Uterus (tissue), 4 donors: ENCODE measurements around the gene SH3RF3. TPM values are rescaled to one million over a fixed set of nuclear protein-coding genes. Genes with fewer than 3 reads are reported as not detected.
"Not testable (repeated sequence)": the region's sequence is repeated elsewhere in the genome, so short reads cannot be mapped to it uniquely, and the experiment has no call there.

Experiments
- DNase-seq, 2 donors: peaks; one replicate each; pipeline ENCODE4 v3.0.0-alpha.2; 2019 to 2020
- H3K27ac ChIP-seq, 2 donors: fragments of 200-600 bp; sonication (generic); 1 replicate in 1 of 2; 2 replicates in 1 of 2; pipeline ENCODE4 v1.5.1; 2016 to 2018
- H3K27me3 ChIP-seq, 2 donors: fragments of 200-600 bp; sonication (generic); one replicate each; pipeline ENCODE4 v1.5.1; 2018 to 2019; ENCODE audit warnings: control low read depth in 1 of 2
- H3K36me3 ChIP-seq, 2 donors: fragments of 200-600 bp; sonication (generic); one replicate each; pipeline ENCODE4 v1.5.1; 2019; ENCODE audit warnings: control low read depth in 1 of 2
- H3K4me1 ChIP-seq, 2 donors: fragments of 200-600 bp; sonication (generic); one replicate each; pipeline ENCODE4 v1.5.1; 2018 to 2019; ENCODE audit warnings: control low read depth in 1 of 2
- H3K4me3 ChIP-seq, 2 donors: fragments of 200-600 bp; sonication (generic); 1 replicate in 1 of 2; 2 replicates in 1 of 2; pipeline ENCODE4 v1.5.1; 2018 to 2019; ENCODE audit warnings: mild to moderate bottlenecking in 1 of 2
- H3K9me3 ChIP-seq, 2 donors: fragments of 200-600 bp; sonication (generic); one replicate each; pipeline ENCODE4 v1.5.1; 2019; ENCODE audit warnings: control low read depth in 1 of 2
- POLR2A ChIP-seq, 2 donors: fragments of 450-650 bp; IDR thresholded peaks; one replicate each; pipeline ENCODE4 v1.6.1; 2016; ENCODE audit warnings: antibody characterized with exemption in 2 of 2, mild to moderate bottlenecking in 1 of 2, moderate library complexity in 1 of 2
- intact Hi-C: fragments of 100-400 bp; cut with DNase I; formaldehyde crosslinking; loops from one replicate; pipeline ENCODE4 v1.15.1; 2023; ENCODE audit warnings: low total_unique reads
- total RNA-seq, 4 donors: library from RNA; depleted of rRNA in 3 of 4; stranded (reverse); fragments of >200 nt in 3 of 4; gene quantifications; one replicate each; pipeline versions ENCODE4 v1.1.0 to v1.2.4, GENCODE V29; 2014 to 2023
- TF ChIP-seq, protein P1 (sequence below), 4 experiments: fragments of 200-600 bp in 2 of 4; fragments of 450-650 bp in 2 of 4; sonication (generic) in 2 of 4; IDR thresholded peaks; one replicate each; pipeline ENCODE4 v1.5.1; 2016 to 2019; ENCODE audit warnings: antibody characterized with exemption in 4 of 4, mild to moderate bottlenecking in 2 of 4, moderate library complexity in 1 of 4
- donor health status: DM: yes; HTN: yes; CAD: no.

SH3RF3 gene
- total RNA-seq, 4 donors from 2014 or later = 5.1 to 10.2 (median 8.7) TPM; not detected in 1

DNA sequence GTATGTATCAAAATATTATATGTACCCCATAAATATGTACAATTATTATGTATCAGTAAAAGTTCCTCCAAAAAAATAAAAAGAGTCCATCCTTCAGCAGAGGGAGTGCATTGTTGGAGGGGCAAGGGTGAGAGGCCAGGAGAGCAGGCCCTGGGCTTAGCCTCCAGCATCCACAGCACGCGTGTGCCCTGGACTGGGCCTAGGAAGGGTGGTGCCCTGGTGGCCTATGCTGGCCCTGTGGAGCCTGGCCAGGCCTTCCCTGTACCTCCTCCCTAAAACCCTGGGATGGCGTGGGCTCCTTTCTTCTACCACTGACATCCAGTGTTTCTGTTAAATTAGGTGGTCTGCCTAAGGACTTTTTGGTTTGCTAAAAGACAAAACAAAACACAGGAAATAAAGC lies 93.4 kb downstream of the SH3RF3 start:
- no peaks in the 10 kb centered on the region for H3K36me3 ChIP-seq
- intact Hi-C loops = no loop called here
- H3K4me1 ChIP-seq = no peaks in the 10 kb centered on the region
- H3K9me3 ChIP-seq = no peaks in the 10 kb centered on the region
- no peak for DNase-seq
- no peak overlapping the region for H3K4me3 ChIP-seq
- no peak for TF ChIP-seq POLR2A (IDR thresholded peaks at IDR 0.05)
- TF ChIP-seq, protein P1, sequence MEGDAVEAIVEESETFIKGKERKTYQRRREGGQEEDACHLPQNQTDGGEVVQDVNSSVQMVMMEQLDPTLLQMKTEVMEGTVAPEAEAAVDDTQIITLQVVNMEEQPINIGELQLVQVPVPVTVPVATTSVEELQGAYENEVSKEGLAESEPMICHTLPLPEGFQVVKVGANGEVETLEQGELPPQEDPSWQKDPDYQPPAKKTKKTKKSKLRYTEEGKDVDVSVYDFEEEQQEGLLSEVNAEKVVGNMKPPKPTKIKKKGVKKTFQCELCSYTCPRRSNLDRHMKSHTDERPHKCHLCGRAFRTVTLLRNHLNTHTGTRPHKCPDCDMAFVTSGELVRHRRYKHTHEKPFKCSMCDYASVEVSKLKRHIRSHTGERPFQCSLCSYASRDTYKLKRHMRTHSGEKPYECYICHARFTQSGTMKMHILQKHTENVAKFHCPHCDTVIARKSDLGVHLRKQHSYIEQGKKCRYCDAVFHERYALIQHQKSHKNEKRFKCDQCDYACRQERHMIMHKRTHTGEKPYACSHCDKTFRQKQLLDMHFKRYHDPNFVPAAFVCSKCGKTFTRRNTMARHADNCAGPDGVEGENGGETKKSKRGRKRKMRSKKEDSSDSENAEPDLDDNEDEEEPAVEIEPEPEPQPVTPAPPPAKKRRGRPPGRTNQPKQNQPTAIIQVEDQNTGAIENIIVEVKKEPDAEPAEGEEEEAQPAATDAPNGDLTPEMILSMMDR (IDR thresholded peaks at IDR 0.05) = no peak
- no peaks in the 10 kb centered on the region for H3K27me3 ChIP-seq
- no peak overlapping the region for H3K27ac ChIP-seq

DNA sequence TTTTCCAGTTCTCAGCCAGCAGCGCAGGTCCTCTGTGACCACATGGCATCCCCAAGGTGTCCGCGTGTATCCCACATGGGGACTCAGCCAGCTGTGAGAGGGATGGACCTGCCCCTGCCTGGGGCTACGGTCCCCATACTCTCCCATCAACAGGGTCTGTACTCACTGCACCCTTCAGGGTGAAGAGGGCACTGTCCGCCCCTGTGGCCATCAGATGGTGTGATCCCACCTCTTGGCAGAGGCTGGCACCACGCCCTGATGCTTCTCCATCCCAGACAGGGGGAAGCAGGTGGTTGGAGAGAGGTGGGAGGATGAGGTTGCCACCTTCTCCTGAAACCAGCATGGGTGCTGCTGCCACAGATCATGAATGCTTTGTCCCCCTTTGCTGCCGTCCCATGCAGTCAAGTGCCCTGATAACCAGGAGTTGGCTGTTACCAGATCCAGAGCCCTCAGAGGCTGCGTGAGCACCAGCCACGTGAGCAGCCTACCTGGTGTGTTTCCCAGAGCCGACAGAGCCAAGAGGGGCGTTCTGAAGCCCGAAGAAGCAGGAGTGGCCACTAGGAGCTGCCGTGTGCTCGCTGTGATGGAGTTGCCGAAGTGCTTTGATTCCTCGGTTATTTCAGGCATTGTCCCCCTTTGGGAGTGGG lies 93.9 kb downstream of the SH3RF3 start:
- TF ChIP-seq, protein P1 (IDR thresholded peaks at IDR 0.05) = no peak
- TF ChIP-seq POLR2A (IDR thresholded peaks at IDR 0.05) = no peak
- no peaks in the 10 kb centered on the region for H3K9me3 ChIP-seq
- H3K27me3 ChIP-seq = no peaks in the 10 kb centered on the region
- H3K36me3 ChIP-seq = no peaks in the 10 kb centered on the region
- no peak for DNase-seq
- H3K4me3 ChIP-seq = no peak overlapping the region
- H3K4me1 ChIP-seq = no peaks in the 10 kb centered on the region
- H3K27ac ChIP-seq = no peak overlapping the region
- intact Hi-C loops = no loop called here

DNA sequence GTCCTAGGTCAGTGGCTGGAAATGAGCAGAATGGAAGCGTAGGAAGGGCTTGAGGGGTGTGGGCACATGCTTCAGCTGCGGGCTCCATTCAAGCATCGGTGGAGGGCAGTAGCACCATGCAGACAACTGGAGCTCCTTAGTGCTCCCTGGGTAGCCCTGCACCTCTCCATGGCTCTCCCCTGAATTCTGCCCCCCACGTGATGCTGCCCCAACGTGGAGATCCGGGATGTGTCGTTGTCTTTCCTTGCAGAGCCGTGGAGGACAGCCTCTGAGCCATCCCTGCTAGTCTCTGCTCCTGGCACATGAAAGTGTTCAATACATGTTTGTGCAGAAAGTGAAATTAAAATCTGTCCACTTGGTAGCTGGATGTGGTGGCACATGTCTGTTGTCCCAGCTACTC lies 94.5 kb downstream of the SH3RF3 start:
- Histone ChIP-seq H3K9me3 (no peaks in the 10 kb centered on the region), H3K27me3 (no peaks in the 10 kb centered on the region), H3K36me3 (no peaks in the 10 kb centered on the region), H3K4me3 (no peak overlapping the region), H3K4me1 (no peaks in the 10 kb centered on the region), H3K27ac (no peak overlapping the region)
- intact Hi-C loops = no loop called here
- TF ChIP-seq, protein P1 (IDR thresholded peaks at IDR 0.05) = no peak
- no peak for TF ChIP-seq POLR2A (IDR thresholded peaks at IDR 0.05)
- no peak for DNase-seq

DNA sequence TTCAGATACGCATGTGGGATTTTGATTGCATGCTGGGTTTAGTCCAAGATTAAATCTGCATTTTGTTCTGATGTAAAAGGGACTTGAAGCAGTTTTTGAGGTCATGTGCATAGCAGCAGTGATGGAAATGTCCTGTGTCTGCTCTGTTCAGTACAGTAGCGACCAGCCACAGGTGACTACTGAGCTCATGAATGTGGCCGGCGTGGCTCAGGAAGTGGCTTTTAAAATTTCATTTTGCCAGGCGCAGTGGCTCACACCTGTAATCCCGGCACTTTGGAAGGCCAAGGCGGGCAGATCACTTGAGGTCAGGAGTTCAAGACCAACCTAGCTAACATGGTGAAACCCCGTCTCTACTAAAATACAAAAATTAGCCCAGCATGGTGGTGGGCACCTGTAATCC lies 95.3 kb downstream of the SH3RF3 start:
- H3K4me3 ChIP-seq, DNase-seq, H3K27me3 ChIP-seq, H3K27ac ChIP-seq, H3K36me3 ChIP-seq, H3K9me3 ChIP-seq, H3K4me1 ChIP-seq, intact Hi-C loops: not testable (repeated sequence)

DNA sequence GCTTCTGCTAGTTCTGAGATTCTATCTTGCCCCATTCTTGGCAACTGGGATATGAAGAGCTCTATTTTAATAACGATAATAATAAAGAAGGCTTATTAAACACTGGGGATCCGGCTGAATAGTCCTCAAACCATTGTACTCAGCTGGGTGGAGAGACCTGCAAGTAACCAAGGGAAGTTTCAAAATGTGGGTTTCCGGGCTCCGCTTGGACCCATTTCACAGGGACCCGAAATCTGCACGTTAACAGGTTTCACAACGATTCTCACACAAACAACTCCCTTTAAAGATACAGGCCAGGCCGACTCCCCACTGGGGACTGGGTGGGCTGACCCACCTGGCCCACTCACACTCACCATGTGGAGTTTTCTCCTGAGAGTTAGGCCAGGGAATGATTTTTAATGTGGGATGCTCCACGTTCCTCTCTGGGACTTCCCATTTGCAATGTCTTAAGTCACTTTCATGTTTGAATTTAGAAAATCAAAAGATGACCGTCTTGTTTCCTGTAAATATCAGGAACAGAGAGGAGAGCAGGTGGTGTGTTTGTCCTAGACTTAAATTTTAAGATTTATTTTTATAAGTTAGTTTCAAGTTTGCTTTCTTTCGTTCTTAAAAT lies 96.3 kb downstream of the SH3RF3 start:
- H3K36me3 ChIP-seq = no peaks in the 10 kb centered on the region
- H3K4me1 ChIP-seq = no peaks in the 10 kb centered on the region
- TF ChIP-seq, protein P1 (IDR thresholded peaks at IDR 0.05) = no peak
- TF ChIP-seq POLR2A (IDR thresholded peaks at IDR 0.05) = no peak
- H3K27me3 ChIP-seq = no peaks in the 10 kb centered on the region
- no peak overlapping the region for H3K27ac ChIP-seq
- no peak for DNase-seq
- H3K4me3 ChIP-seq = no peak overlapping the region
- no peaks in the 10 kb centered on the region for H3K9me3 ChIP-seq
- intact Hi-C loops = no loop called here
